Astrocyte of the cerebellum (primary cell): Measurements from ENCODE around the gene LHFPL3.

Experiments
- DNase-seq: peaks from one replicate; pipeline ENCODE4 v3.0.0-alpha.2; 2011; ENCODE audit warnings: low read depth
- H3K4me3 ChIP-seq: 2 replicates; pipeline ENCODE4 v1.5.1; 2011; ENCODE audit warnings: mild to moderate bottlenecking, low read depth, low read length, moderate library complexity
- CTCF ChIP-seq: IDR thresholded peaks from 2 replicates; pipeline ENCODE4 v1.5.1; 2012; ENCODE audit warnings: low read length, low read depth, moderate library complexity, mild to moderate bottlenecking; ENCODE audit errors: missing control alignments
- in situ Hi-C: cut with HindIII; loops from 2 replicates; pipeline ENCODE4 v1.10.0; 2017; ENCODE audit warnings: low sequenced_read_pairs

LHFPL3 gene

GRCh38 chr7:104536956-104537355 is 208.6 kb downstream of the LHFPL3 start:
- in situ Hi-C loops: no loop called here
- TF ChIP-seq CTCF: no peak

GRCh38 chr7:104538152-104538551 is 209.7 kb downstream of the LHFPL3 start:
- in situ Hi-C loops: no loop called here
- DNase-seq: no peak
- TF ChIP-seq CTCF: no peak
- no peak overlapping the region for H3K4me3 ChIP-seq

More at GRCh38 chr7:104536956-104537355, 208.6 kb downstream of the LHFPL3 start:
- H3K4me3 ChIP-seq: no peak overlapping the region
- no peak for DNase-seq

- TF ChIP-seq CTCF: no peak
- in situ Hi-C loops: no loop called here
- DNase-seq: no peak
- no peak overlapping the region for H3K4me3 ChIP-seq
These were observed 213.5 kb downstream of the LHFPL3 start for GRCh38 chr7:104541897-104542296.

GRCh38 chr7:104548861-104549260 is 220.5 kb downstream of the LHFPL3 start:
- in situ Hi-C loops: no loop called here
- DNase-seq: no peak
- TF ChIP-seq CTCF: no peak

GRCh38 chr7:104550362-104550761 is 222.0 kb downstream of the LHFPL3 start:
- no peak overlapping the region for H3K4me3 ChIP-seq
- DNase-seq: no peak
- TF ChIP-seq CTCF: no peak
- in situ Hi-C loops: no loop called here

More at GRCh38 chr7:104548861-104549260, 220.5 kb downstream of the LHFPL3 start:
- H3K4me3 ChIP-seq: no peak overlapping the region

GRCh38 chr7:104551226-104551625 is 222.8 kb downstream of the LHFPL3 start:
- no peak overlapping the region for H3K4me3 ChIP-seq
- in situ Hi-C loops: no loop called here
- DNase-seq: no peak
- no peak for TF ChIP-seq CTCF

- no peak overlapping the region for H3K4me3 ChIP-seq
- DNase-seq: peak; percentile 23
- TF ChIP-seq CTCF: no peak
- in situ Hi-C loops: no loop called here
These were observed 223.7 kb downstream of the LHFPL3 start for GRCh38 chr7:104552102-104552501.
